Neural crest cell (in vitro differentiated cells): ENCODE measurements around the gene TEX29. TPM values are rescaled to one million over a fixed set of nuclear protein-coding genes. Genes with fewer than 3 reads are reported as not detected.

Source experiments
- DNase-seq: peaks from one replicate; pipeline ENCODE4 v3.0.0; 2021; ENCODE audit warnings: low read depth, mixed read lengths, low spot score
- H3K27ac Mint-ChIP-seq: one replicate; pipeline ENCODE4 v1.8.0; 2021; ENCODE audit warnings: mild to moderate bottlenecking, mixed read lengths; ENCODE audit not compliant: unreplicated experiment
- H3K27me3 Mint-ChIP-seq: 2 replicates; pipeline ENCODE4 v1.8.0; 2021; ENCODE audit warnings: low read depth, mild to moderate bottlenecking, mixed read lengths
- H3K36me3 Mint-ChIP-seq: 2 replicates; pipeline ENCODE4 v1.8.0; 2021; ENCODE audit warnings: low read depth, mild to moderate bottlenecking, mixed read lengths
- H3K4me1 Mint-ChIP-seq: 2 replicates; pipeline ENCODE4 v1.8.0; 2021; ENCODE audit warnings: mixed read lengths
- H3K4me3 Mint-ChIP-seq: one replicate; pipeline ENCODE4 v1.8.0; 2021; ENCODE audit warnings: mild to moderate bottlenecking, mixed read lengths
- H3K9me3 Mint-ChIP-seq: 2 replicates; pipeline ENCODE4 v1.8.0; 2021; ENCODE audit warnings: mixed read lengths
- total RNA-seq: library from RNA; stranded (reverse); gene quantifications from 2 replicates; pipeline ENCODE4 v1.2.1, GENCODE V29; 2021
- TF ChIP-seq, protein P1 (sequence below): fragments of 200-600 bp; sonication (generic); conservative IDR thresholded peaks from 2 replicates; pipeline ENCODE4 v1.5.0; 2021; ENCODE audit warnings: antibody characterized with exemption, mild to moderate bottlenecking

Gene TEX29
- total RNA-seq, 1 donor from 2014 or later, result not detected

DNA sequence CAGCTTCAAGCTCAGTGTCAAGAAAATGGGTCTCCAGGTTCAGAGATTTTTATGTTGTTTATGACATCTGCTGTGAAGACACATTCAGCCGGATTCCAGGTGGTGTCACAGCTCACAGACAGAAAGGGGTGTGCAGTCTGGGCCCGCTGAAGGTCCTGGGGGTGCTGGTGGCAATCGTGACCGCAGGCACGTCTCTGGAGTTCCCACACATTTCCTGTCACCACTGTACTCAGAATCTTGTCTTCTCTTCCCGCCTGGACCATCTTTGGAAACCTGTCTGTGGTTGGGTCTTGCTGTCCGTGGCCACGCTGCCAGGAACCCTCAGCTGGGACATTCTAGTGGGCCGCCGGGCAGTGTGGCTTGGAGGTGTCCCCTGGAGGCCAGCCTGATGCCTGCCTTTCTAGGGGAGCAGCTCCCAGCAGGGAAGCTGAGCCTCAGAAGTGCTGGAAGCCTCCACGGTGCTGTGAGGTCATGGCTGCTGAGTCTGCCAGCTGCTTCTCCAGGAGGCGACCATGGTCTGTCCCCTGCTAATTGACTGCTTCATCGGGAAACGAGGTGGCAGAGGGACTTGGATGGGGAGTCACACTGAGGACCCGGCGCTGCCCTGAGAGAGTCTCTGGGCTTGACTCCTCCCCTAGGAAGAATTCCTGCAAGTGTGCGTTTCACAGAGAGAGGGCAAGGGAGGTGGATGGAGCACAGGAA is 3.7 kb downstream of the TEX29 start:
- TF ChIP-seq, protein P1, sequence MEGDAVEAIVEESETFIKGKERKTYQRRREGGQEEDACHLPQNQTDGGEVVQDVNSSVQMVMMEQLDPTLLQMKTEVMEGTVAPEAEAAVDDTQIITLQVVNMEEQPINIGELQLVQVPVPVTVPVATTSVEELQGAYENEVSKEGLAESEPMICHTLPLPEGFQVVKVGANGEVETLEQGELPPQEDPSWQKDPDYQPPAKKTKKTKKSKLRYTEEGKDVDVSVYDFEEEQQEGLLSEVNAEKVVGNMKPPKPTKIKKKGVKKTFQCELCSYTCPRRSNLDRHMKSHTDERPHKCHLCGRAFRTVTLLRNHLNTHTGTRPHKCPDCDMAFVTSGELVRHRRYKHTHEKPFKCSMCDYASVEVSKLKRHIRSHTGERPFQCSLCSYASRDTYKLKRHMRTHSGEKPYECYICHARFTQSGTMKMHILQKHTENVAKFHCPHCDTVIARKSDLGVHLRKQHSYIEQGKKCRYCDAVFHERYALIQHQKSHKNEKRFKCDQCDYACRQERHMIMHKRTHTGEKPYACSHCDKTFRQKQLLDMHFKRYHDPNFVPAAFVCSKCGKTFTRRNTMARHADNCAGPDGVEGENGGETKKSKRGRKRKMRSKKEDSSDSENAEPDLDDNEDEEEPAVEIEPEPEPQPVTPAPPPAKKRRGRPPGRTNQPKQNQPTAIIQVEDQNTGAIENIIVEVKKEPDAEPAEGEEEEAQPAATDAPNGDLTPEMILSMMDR, result no peak
- no peak for DNase-seq
- Mint-ChIP-seq H3K27me3 (no peaks in the 10 kb centered on the region), H3K36me3 (no peaks in the 10 kb centered on the region), H3K4me3 (no peak overlapping the region), H3K4me1 (no peaks in the 10 kb centered on the region), H3K9me3 (no peaks in the 10 kb centered on the region), H3K27ac (no peak overlapping the region)

- Mint-ChIP-seq H3K27ac (no peak overlapping the region), H3K27me3 (no peaks in the 10 kb centered on the region), H3K36me3 (no peaks in the 10 kb centered on the region), H3K4me1 (no peaks in the 10 kb centered on the region), H3K4me3 (no peak overlapping the region), H3K9me3 (no peaks in the 10 kb centered on the region)
- TF ChIP-seq, protein P1, result no peak
- no peak for DNase-seq
These were observed 4.3 kb downstream of the TEX29 start for GRCh38 chr13:111324736-111325135.

- H3K36me3 Mint-ChIP-seq, result no peaks in the 10 kb centered on the region
- no peak for DNase-seq
- H3K4me3 Mint-ChIP-seq, result no peak overlapping the region
- H3K27me3 Mint-ChIP-seq, result no peaks in the 10 kb centered on the region
- no peaks in the 10 kb centered on the region for H3K9me3 Mint-ChIP-seq
- TF ChIP-seq, protein P1, result no peak
- H3K27ac Mint-ChIP-seq, result no peak overlapping the region
- no peaks in the 10 kb centered on the region for H3K4me1 Mint-ChIP-seq
These were observed 4.9 kb downstream of the TEX29 start for GRCh38 chr13:111325146-111325890.

- no peak overlapping the region for H3K4me3 Mint-ChIP-seq
- TF ChIP-seq, protein P1, result no peak
- no peaks in the 10 kb centered on the region for H3K27me3 Mint-ChIP-seq
- DNase-seq, result no peak
- no peaks in the 10 kb centered on the region for H3K9me3 Mint-ChIP-seq
- H3K36me3 Mint-ChIP-seq, result no peaks in the 10 kb centered on the region
- no peak overlapping the region for H3K27ac Mint-ChIP-seq
- no peaks in the 10 kb centered on the region for H3K4me1 Mint-ChIP-seq
These were observed 5.6 kb downstream of the TEX29 start for GRCh38 chr13:111325941-111326620.

GRCh38 chr13:111326621-111326965 is 6.2 kb downstream of the TEX29 start:
- no peak overlapping the region for H3K27ac Mint-ChIP-seq
- H3K9me3 Mint-ChIP-seq, result no peaks in the 10 kb centered on the region
- no peak overlapping the region for H3K4me3 Mint-ChIP-seq
- DNase-seq, result no peak
- TF ChIP-seq, protein P1, result no peak
- H3K4me1 Mint-ChIP-seq, result no peaks in the 10 kb centered on the region
- H3K27me3 Mint-ChIP-seq, result no peaks in the 10 kb centered on the region
- no peaks in the 10 kb centered on the region for H3K36me3 Mint-ChIP-seq
